ENCODE measurements around the gene EPHA8.

The EPHA8 gene

GRCh38 chr1:22569269-22569668 is 6.0 kb downstream of the EPHA8 start:
- DNase-seq: no peak

- DNase-seq: no peak
These were observed 7.0 kb downstream of the EPHA8 start for GRCh38 chr1:22570140-22570909.

GRCh38 chr1:22572818-22573217 is 9.5 kb downstream of the EPHA8 start:
- DNase-seq: no peak

GRCh38 chr1:22573237-22573636 is 9.9 kb downstream of the EPHA8 start:
- DNase-seq: no peak

GRCh38 chr1:22575532-22576149 is 12.4 kb downstream of the EPHA8 start:
- DNase-seq: no peak

GRCh38 chr1:22576150-22576544 is 12.9 kb downstream of the EPHA8 start:
- no peak for DNase-seq

GRCh38 chr1:22576617-22577016 is 13.3 kb downstream of the EPHA8 start:
- no peak for DNase-seq

GRCh38 chr1:22578732-22579361 is 15.6 kb downstream of the EPHA8 start:
- no peak for DNase-seq

- DNase-seq: no peak
These were observed 16.4 kb downstream of the EPHA8 start for GRCh38 chr1:22579541-22580155.

GRCh38 chr1:22582661-22583635 is 19.7 kb downstream of the EPHA8 start:
- no peak for DNase-seq

GRCh38 chr1:22584001-22584562 is 20.8 kb downstream of the EPHA8 start:
- no peak for DNase-seq

- DNase-seq: no peak
These were observed 21.7 kb downstream of the EPHA8 start for GRCh38 chr1:22584970-22585369.

GRCh38 chr1:22585471-22585870 is 22.2 kb downstream of the EPHA8 start:
- DNase-seq: no peak

GRCh38 chr1:22586356-22587130 is 23.3 kb downstream of the EPHA8 start:
- no peak for DNase-seq

GRCh38 chr1:22587247-22587646 is 24.0 kb downstream of the EPHA8 start:
- DNase-seq: no peak

- no peak for DNase-seq
These were observed 25.7 kb downstream of the EPHA8 start for GRCh38 chr1:22588899-22589422.

- DNase-seq: no peak
These were observed 28.3 kb downstream of the EPHA8 start for GRCh38 chr1:22591576-22591975.

- no peak for DNase-seq
These were observed 28.8 kb downstream of the EPHA8 start for GRCh38 chr1:22592051-22592450.

GRCh38 chr1:22592919-22593790 is 29.9 kb downstream of the EPHA8 start:
- DNase-seq: no peak

- DNase-seq: no peak
These were observed 31.1 kb downstream of the EPHA8 start for GRCh38 chr1:22594396-22594795.
